ENCODE data around the gene MACROD1.

Gene MACROD1

GRCh38 chr11:64023712-64024710 lies 141.9 kb downstream of the MACROD1 start:
- Histone ChIP-seq H3K4me3 (ENCODE audit: low read length) (no peak overlapping the region), H3K27ac (ENCODE audit: low read length) (peak overlapping the region; percentile 46), H3K36me3 (ENCODE audit: control insufficient read depth, low read depth, low read length) (no peaks in the 10 kb centered on the region), H3K9ac (ENCODE audit: low read length) (no peak overlapping the region), H3K27me3 (ENCODE audit: control insufficient read depth, insufficient read depth, low read length) (peaks cover 23% of the 10 kb centered on the region), H3K9me3 (ENCODE audit: control insufficient read depth, low read depth, low read length) (no peaks in the 10 kb centered on the region), H3K4me1 (ENCODE audit: control insufficient read depth, low read depth, low read length) (peaks cover 41% of the 10 kb centered on the region)

- H3K9me3 ChIP-seq (ENCODE audit: control insufficient read depth, low read depth, low read length) = no peaks in the 10 kb centered on the region
Observed at GRCh38 chr11:64022125-64022784, 143.7 kb downstream of the MACROD1 start.

GRCh38 chr11:64021757-64022093 lies 144.2 kb downstream of the MACROD1 start:
- H3K4me1 ChIP-seq (ENCODE audit: control insufficient read depth, low read depth, low read length) = peaks cover 24% of the 10 kb centered on the region
- no peaks in the 10 kb centered on the region for H3K36me3 ChIP-seq (ENCODE audit: control insufficient read depth, low read depth, low read length)
- no peak overlapping the region for H3K9ac ChIP-seq (ENCODE audit: low read length)
- peaks cover 10% of the 10 kb centered on the region for H3K27me3 ChIP-seq (ENCODE audit: control insufficient read depth, insufficient read depth, low read length)
- no peak overlapping the region for H3K4me3 ChIP-seq (ENCODE audit: low read length)
- H3K27ac ChIP-seq (ENCODE audit: low read length) = no peak overlapping the region
- no peaks in the 10 kb centered on the region for H3K9me3 ChIP-seq (ENCODE audit: control insufficient read depth, low read depth, low read length)

More at GRCh38 chr11:64022125-64022784, 143.7 kb downstream of the MACROD1 start:
- peaks cover 30% of the 10 kb centered on the region for H3K4me1 ChIP-seq (ENCODE audit: control insufficient read depth, low read depth, low read length)
- H3K4me3 ChIP-seq (ENCODE audit: low read length) = no peak overlapping the region
- peaks cover 14% of the 10 kb centered on the region for H3K27me3 ChIP-seq (ENCODE audit: control insufficient read depth, insufficient read depth, low read length)
- H3K36me3 ChIP-seq (ENCODE audit: control insufficient read depth, low read depth, low read length) = no peaks in the 10 kb centered on the region
- H3K27ac ChIP-seq (ENCODE audit: low read length) = no peak overlapping the region
- no peak overlapping the region for H3K9ac ChIP-seq (ENCODE audit: low read length)

- Histone ChIP-seq H3K9ac (ENCODE audit: low read length) (no peak overlapping the region), H3K36me3 (ENCODE audit: control insufficient read depth, low read depth, low read length) (no peaks in the 10 kb centered on the region), H3K4me3 (ENCODE audit: low read length) (no peak overlapping the region), H3K4me1 (ENCODE audit: control insufficient read depth, low read depth, low read length) (peaks cover 24% of the 10 kb centered on the region), H3K27me3 (ENCODE audit: control insufficient read depth, insufficient read depth, low read length) (peaks cover 10% of the 10 kb centered on the region), H3K27ac (ENCODE audit: low read length) (no peak overlapping the region), H3K9me3 (ENCODE audit: control insufficient read depth, low read depth, low read length) (no peaks in the 10 kb centered on the region)
Observed at GRCh38 chr11:64020976-64021756, 144.7 kb downstream of the MACROD1 start.

- H3K9me3 ChIP-seq (ENCODE audit: control insufficient read depth, low read depth, low read length) = no peaks in the 10 kb centered on the region
- H3K9ac ChIP-seq (ENCODE audit: low read length) = no peak overlapping the region
- H3K27ac ChIP-seq (ENCODE audit: low read length) = no peak overlapping the region
- H3K27me3 ChIP-seq (ENCODE audit: control insufficient read depth, insufficient read depth, low read length) = peaks cover 22% of the 10 kb centered on the region
- no peak overlapping the region for H3K4me3 ChIP-seq (ENCODE audit: low read length)
- no peaks in the 10 kb centered on the region for H3K36me3 ChIP-seq (ENCODE audit: control insufficient read depth, low read depth, low read length)
- peaks cover 21% of the 10 kb centered on the region for H3K4me1 ChIP-seq (ENCODE audit: control insufficient read depth, low read depth, low read length)
Observed at GRCh38 chr11:64019106-64020037, 146.5 kb downstream of the MACROD1 start.

DNA sequence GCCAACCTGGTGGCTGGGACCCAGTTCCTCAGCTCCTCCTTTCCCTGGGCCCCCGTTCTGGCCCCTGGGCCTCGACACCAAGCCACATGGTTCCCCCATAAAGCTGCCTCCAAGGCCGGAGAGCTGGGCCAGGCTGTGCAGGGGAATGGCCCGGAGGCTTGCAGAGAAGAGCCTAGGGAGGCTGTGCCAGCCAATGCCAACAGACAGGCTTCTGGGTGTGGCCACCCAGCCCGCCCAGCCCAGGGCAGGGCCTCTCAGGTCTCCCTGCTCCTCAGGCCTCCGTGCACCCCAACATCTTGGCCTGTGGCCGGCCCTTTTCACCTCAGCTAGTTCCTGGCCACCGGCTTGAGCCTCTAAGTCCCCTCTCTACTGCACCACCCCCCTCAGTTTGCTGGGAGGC lies 147.6 kb downstream of the MACROD1 start:
- peaks cover 13% of the 10 kb centered on the region for H3K4me1 ChIP-seq (ENCODE audit: control insufficient read depth, low read depth, low read length)
- H3K4me3 ChIP-seq (ENCODE audit: low read length) = no peak overlapping the region
- H3K36me3 ChIP-seq (ENCODE audit: control insufficient read depth, low read depth, low read length) = no peaks in the 10 kb centered on the region
- H3K27me3 ChIP-seq (ENCODE audit: control insufficient read depth, insufficient read depth, low read length) = peaks cover 32% of the 10 kb centered on the region
- no peak overlapping the region for H3K27ac ChIP-seq (ENCODE audit: low read length)
- no peaks in the 10 kb centered on the region for H3K9me3 ChIP-seq (ENCODE audit: control insufficient read depth, low read depth, low read length)
- no peak overlapping the region for H3K9ac ChIP-seq (ENCODE audit: low read length)

- Histone ChIP-seq H3K4me3 (ENCODE audit: low read length) (no peak overlapping the region), H3K4me1 (ENCODE audit: control insufficient read depth, low read depth, low read length) (peaks cover 13% of the 10 kb centered on the region), H3K27ac (ENCODE audit: low read length) (no peak overlapping the region), H3K9me3 (ENCODE audit: control insufficient read depth, low read depth, low read length) (no peaks in the 10 kb centered on the region), H3K27me3 (ENCODE audit: control insufficient read depth, insufficient read depth, low read length) (peaks cover 33% of the 10 kb centered on the region), H3K9ac (ENCODE audit: low read length) (no peak overlapping the region), H3K36me3 (ENCODE audit: control insufficient read depth, low read depth, low read length) (no peaks in the 10 kb centered on the region)
Observed at GRCh38 chr11:64017945-64018224, 148.0 kb downstream of the MACROD1 start.

GRCh38 chr11:64015935-64016845 lies 149.7 kb downstream of the MACROD1 start:
- peaks cover 46% of the 10 kb centered on the region for H3K27me3 ChIP-seq (ENCODE audit: control insufficient read depth, insufficient read depth, low read length)
- no peaks in the 10 kb centered on the region for H3K36me3 ChIP-seq (ENCODE audit: control insufficient read depth, low read depth, low read length)
- H3K4me1 ChIP-seq (ENCODE audit: control insufficient read depth, low read depth, low read length) = peaks cover 2% of the 10 kb centered on the region
- H3K27ac ChIP-seq (ENCODE audit: low read length) = no peak overlapping the region
- no peaks in the 10 kb centered on the region for H3K9me3 ChIP-seq (ENCODE audit: control insufficient read depth, low read depth, low read length)
- no peak overlapping the region for H3K4me3 ChIP-seq (ENCODE audit: low read length)
- H3K9ac ChIP-seq (ENCODE audit: low read length) = no peak overlapping the region

DNA sequence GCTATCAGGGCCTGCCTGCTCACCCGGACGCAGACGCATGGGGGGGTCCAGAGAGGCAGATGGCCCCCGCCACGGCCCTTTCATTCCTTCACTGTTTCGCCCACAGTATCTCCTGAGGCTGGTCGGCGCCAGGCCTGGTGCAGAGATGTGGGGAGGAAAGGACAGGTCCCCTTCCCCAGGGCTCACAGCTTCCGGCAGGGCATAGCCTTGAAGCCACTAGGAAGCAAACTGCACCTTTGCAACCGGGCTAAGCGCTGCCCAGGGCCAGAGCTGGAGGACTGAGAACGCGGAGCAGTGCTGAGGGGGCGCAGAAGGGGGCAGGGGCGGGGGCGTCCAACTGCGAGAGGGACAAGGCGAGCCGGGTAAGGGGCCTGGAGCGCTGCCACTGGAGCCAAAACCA lies 150.4 kb downstream of the MACROD1 start:
- H3K27ac ChIP-seq (ENCODE audit: low read length) = no peak overlapping the region
- no peak overlapping the region for H3K4me3 ChIP-seq (ENCODE audit: low read length)
- peaks cover 43% of the 10 kb centered on the region for H3K27me3 ChIP-seq (ENCODE audit: control insufficient read depth, insufficient read depth, low read length)
- H3K36me3 ChIP-seq (ENCODE audit: control insufficient read depth, low read depth, low read length) = no peaks in the 10 kb centered on the region
- H3K9ac ChIP-seq (ENCODE audit: low read length) = no peak overlapping the region
- no peaks in the 10 kb centered on the region for H3K4me1 ChIP-seq (ENCODE audit: control insufficient read depth, low read depth, low read length)
- H3K9me3 ChIP-seq (ENCODE audit: control insufficient read depth, low read depth, low read length) = no peaks in the 10 kb centered on the region

- Histone ChIP-seq H3K9me3 (ENCODE audit: control insufficient read depth, low read depth, low read length) (no peaks in the 10 kb centered on the region), H3K9ac (ENCODE audit: low read length) (no peak overlapping the region), H3K27me3 (ENCODE audit: control insufficient read depth, insufficient read depth, low read length) (peaks cover 41% of the 10 kb centered on the region), H3K27ac (ENCODE audit: low read length) (no peak overlapping the region), H3K4me3 (ENCODE audit: low read length) (no peak overlapping the region), H3K4me1 (ENCODE audit: control insufficient read depth, low read depth, low read length) (no peaks in the 10 kb centered on the region), H3K36me3 (ENCODE audit: control insufficient read depth, low read depth, low read length) (no peaks in the 10 kb centered on the region)
Observed at GRCh38 chr11:64014356-64014755, 151.6 kb downstream of the MACROD1 start.

Data from iPS-18a (cell line).